Measurements from ENCODE around the gene TARS3.

TARS3 gene

DNA sequence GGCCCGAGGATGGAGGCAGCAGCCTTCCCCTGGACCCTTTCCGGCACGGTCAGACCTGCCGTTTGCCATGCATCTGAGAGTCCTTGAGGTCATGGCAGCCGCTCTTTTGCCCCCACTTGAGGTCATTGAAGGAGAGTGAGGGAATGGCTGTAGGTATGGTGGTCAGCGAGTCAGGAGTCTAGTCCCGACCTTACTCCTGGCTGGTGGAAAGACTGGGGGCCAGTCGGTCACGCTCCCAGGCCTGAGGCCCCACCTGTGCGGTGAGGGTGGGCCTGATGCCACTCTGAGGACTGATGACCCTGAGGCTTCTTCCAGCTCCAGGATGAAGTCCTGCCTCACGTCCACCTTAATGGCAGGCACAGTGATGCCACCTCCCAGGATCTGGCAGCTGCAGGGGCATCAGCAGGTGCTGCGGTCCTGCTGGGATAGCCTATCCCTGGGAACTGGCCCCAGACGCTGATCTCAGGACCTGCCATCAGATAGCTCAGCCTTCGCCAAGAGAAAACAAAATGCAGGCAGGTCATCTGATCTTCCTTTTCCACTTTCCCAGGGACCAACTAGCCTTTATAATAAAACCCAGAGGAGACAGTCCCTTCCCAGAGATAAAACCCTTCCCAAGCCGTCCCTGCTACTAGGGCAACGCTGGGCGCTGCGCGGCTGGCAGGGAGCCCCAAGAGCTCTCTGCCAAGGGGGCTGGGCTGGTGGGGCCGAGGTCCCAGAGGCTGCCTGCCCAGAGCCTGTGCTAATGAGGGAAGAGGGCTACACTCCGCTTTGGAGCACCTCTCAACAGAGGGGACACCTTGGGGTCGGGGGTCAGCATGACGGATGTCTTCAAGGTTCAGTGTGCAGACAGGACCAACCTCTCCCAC, 114.3 kb downstream of the TARS3 start:
- in situ Hi-C loops (cut with MboI; ENCODE audit: low sequenced_read_pairs), result no loop called here

DNA sequence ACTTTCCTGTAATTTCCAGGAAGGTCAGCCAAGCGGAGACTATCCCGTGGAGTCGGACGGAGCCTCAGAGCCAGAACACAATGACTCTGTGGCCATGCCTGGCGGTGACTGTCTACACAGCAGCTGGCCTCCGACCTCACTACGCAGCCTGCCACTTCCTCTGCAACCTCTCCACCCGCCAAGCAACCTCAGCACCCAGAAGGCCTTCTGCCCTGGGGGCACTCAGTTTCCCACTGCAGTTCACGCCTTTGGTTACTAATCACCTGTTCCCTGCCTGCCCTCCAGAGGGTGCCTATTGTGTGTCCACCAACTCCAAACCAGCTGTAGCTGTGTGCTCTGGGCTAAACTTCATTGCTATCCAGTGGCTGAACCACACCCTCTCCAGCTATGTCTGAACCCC, 116.1 kb downstream of the TARS3 start:
- in situ Hi-C loops (cut with MboI; ENCODE audit: low sequenced_read_pairs), result no loop called here

DNA sequence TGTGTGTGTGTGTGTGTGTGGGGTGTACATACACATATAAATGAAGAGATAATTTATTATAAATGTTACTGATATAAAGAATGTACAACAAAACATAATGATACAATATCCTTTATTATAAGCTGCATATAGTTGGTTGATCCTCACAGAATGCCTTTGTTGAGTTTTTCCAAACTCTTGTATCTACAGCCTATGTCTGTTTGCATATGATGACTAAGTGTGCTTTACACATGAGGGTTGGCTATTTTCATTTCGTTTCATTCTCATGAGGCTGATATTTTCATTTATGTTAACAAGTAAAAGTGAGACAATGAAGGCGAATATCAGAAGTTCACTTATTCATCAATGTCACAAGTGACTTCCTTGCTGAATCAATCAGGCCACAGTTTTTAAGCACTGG, 117.2 kb downstream of the TARS3 start:
- in situ Hi-C loops (cut with MboI; ENCODE audit: low sequenced_read_pairs), result no loop called here

DNA sequence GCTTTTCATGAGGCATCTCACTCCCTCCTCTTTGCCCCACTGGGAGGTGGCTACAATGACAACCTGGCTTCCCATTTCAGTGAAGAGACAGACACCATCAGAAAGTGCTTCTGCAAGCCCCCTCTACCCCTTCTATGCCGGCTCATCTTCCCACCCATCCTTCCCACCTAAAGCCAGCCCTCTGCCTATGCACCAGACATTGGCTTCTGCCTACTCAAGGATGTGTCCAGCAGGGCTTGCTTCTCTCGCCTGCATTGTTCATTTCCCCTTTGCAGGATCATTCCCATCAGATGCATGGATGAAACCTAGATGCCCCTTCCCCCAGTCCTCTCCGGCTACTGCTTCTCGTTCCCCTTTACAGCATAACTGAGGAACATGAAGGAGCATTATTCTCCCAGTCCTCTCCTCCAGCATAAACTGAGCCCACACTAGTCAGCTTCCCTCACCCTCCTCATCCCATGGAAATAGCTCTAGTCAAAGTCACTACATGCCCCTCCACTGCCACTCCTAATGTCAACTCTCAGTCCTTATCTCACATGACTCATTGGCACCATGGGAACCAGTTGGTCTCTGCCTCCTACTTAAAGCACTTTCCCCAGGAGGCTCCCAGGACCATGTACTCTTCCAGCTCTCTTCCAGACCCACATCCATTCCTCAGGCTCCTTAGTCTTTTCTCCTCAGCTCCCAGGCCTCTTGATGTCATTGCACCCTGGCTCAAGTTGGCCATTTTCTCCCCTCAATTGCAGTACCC, 120.0 kb downstream of the TARS3 start:
- in situ Hi-C loops (cut with MboI; ENCODE audit: low sequenced_read_pairs), result no loop called here
